ENCODE results near the gene RESP18.

DNA sequence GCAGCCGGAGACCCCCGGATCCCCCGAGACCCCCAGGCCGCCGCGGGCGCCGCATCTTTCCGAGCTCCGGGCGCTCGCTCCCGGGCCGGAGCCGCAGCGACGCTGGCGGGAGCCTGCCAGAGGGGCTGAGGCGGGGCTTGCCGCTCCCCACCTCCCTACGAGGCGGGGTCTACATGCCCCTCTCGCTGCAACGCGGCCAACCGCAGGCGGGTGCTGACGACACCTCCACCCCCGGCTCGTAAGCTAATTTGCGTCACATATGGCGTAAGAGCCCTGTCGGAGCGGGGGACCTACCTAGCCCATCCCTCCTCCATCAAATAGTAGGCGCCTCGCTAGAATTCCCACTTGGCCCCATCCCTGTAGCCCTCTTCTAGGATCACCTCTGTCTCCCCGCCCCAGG, 23.3 kb downstream of the RESP18 start, which contains the start of gene PTPRN:
- TF ChIP-seq POLR2AphosphoS5 (IDR thresholded peaks at IDR 0.05; ENCODE audit: low read depth, low read length) (no peak), REST (IDR thresholded peaks at IDR 0.05; ENCODE audit: insufficient read depth in 1 of 2, low read depth in 2 of 2, low read length in 2 of 2) (no peak), TAF1 (IDR thresholded peaks at IDR 0.05; ENCODE audit: borderline replicate concordance, insufficient read depth, low read length) (no peak), SIN3A (IDR thresholded peaks at IDR 0.05; ENCODE audit: borderline replicate concordance, insufficient read depth, low read length) (no peak), FOXP2 (optimal IDR thresholded peaks at IDR 0.05; ENCODE audit: borderline replicate concordance, extremely low read depth, extremely low read length, insufficient read depth) (no peak)
